ENCODE data around the gene SASH3. TPM values are rescaled to one million over a fixed set of nuclear protein-coding genes. Genes with fewer than 3 reads are reported as not detected.

Gene SASH3
- total RNA-seq = 117 TPM
- 100 to 1,000 TPM; 161 to 205 (median 193) TPM for polyA plus RNA-seq

GRCh38 chrX:129779747-129780146 lies at the start of gene SASH3:
SASH3 (plus strand) TSS chrX:129779949; CDS start chrX:129780098, 149 bp downstream.
- Histone ChIP-seq H3K27me3 (ENCODE audit: control insufficient read depth, insufficient read depth, low read length) (no peaks in the 10 kb centered on the region), H3K4me1 (ENCODE audit: control insufficient read depth, insufficient read depth, low read length, poor library complexity, severe bottlenecking) (peaks cover 89% of the 10 kb centered on the region), H3K36me3 (ENCODE audit: control insufficient read depth, insufficient read depth, low read length) (peaks cover 16% of the 10 kb centered on the region), H3K27ac (ENCODE audit: insufficient read depth, low read length, poor library complexity, severe bottlenecking) (peak within 1 kb of the TSS; percentile 89), H3K9me3 (ENCODE audit: control insufficient read depth in 2 of 2, low read length in 2 of 2) (no peaks in the 10 kb centered on the region), H3K4me3 (ENCODE audit: low read depth, low read length) (peak within 1 kb of the TSS; percentile 95)
- peak within 1 kb of the TSS; percentile 89 to 96 (median 93) for H3K4me3 Mint-ChIP-seq
- peak; percentile 60 to 88 (median 63) for DNase-seq
- peak within 1 kb of the TSS; percentile 92 to 99 (median 94) for H3K27ac Mint-ChIP-seq
- peak; percentile 29 to 45 for ATAC-seq (ENCODE audit: low read depth in 2 of 2)
- H3K36me3 Mint-ChIP-seq = peaks cover 25% of the 10 kb centered on the region
- H3K9me3 Mint-ChIP-seq = peaks cover 0 to 2% (median 0%) of the 10 kb centered on the region in 7 donors
- H3K4me1 Mint-ChIP-seq = peaks cover 0 to 90% (median 38%) of the 10 kb centered on the region in 4 donors
- H3K27me3 Mint-ChIP-seq = no peaks in the 10 kb centered on the region

GRCh38 chrX:129731228-129731627 lies 48.5 kb upstream of the SASH3 start:
- Histone ChIP-seq H3K4me3 (ENCODE audit: low read depth, low read length) (no peak overlapping the region), H3K4me1 (ENCODE audit: control insufficient read depth, insufficient read depth, low read length, poor library complexity, severe bottlenecking) (peaks cover 4% of the 10 kb centered on the region), H3K9me3 (ENCODE audit: control insufficient read depth in 2 of 2, low read length in 2 of 2) (no peaks in the 10 kb centered on the region), H3K27ac (ENCODE audit: insufficient read depth, low read length, poor library complexity, severe bottlenecking) (no peak overlapping the region), H3K36me3 (ENCODE audit: control insufficient read depth, insufficient read depth, low read length) (no peaks in the 10 kb centered on the region), H3K27me3 (ENCODE audit: control insufficient read depth, insufficient read depth, low read length) (no peaks in the 10 kb centered on the region)
- DNase-seq = no peak
- Mint-ChIP-seq H3K4me1 (peaks cover 7 to 33% (median 17%) of the 10 kb centered on the region in 4 donors), H3K27me3 (no peaks in the 10 kb centered on the region), H3K27ac (peak overlapping the region in 2 of 3 donors; percentile 55 to 94), H3K4me3 (peak overlapping the region in 2 of 4 donors; percentile 4 to 49), H3K36me3 (peaks cover 3% of the 10 kb centered on the region), H3K9me3 (peaks cover 0 to 1% (median 0%) of the 10 kb centered on the region in 7 donors)
- ATAC-seq (ENCODE audit: low read depth in 2 of 2) = peak in 1 of 2 donors; percentile 37

- H3K4me1 Mint-ChIP-seq = peaks cover 11 to 41% (median 20%) of the 10 kb centered on the region in 4 donors
- H3K4me3 ChIP-seq (ENCODE audit: low read depth, low read length) = no peak overlapping the region
- H3K4me1 ChIP-seq (ENCODE audit: control insufficient read depth, insufficient read depth, low read length, poor library complexity, severe bottlenecking) = peaks cover 16% of the 10 kb centered on the region
- H3K36me3 Mint-ChIP-seq = peaks cover 3% of the 10 kb centered on the region
- DNase-seq = no peak
- no peaks in the 10 kb centered on the region for H3K27me3 ChIP-seq (ENCODE audit: control insufficient read depth, insufficient read depth, low read length)
- H3K27me3 Mint-ChIP-seq = no peaks in the 10 kb centered on the region
- peaks cover 0 to 1% (median 0%) of the 10 kb centered on the region in 7 donors for H3K9me3 Mint-ChIP-seq
- H3K9me3 ChIP-seq (ENCODE audit: control insufficient read depth in 2 of 2, low read length in 2 of 2) = no peaks in the 10 kb centered on the region
- no peak for ATAC-seq (ENCODE audit: low read depth in 2 of 2)
- H3K27ac Mint-ChIP-seq = no peak overlapping the region
- no peak overlapping the region for H3K27ac ChIP-seq (ENCODE audit: insufficient read depth, low read length, poor library complexity, severe bottlenecking)
- no peak overlapping the region for H3K4me3 Mint-ChIP-seq
- H3K36me3 ChIP-seq (ENCODE audit: control insufficient read depth, insufficient read depth, low read length) = no peaks in the 10 kb centered on the region
These were observed 46.9 kb upstream of the SASH3 start for GRCh38 chrX:129732857-129733256.

- peaks cover 3% of the 10 kb centered on the region for H3K36me3 Mint-ChIP-seq
- H3K27ac Mint-ChIP-seq = no peak overlapping the region
- DNase-seq (no peak), ATAC-seq (ENCODE audit: low read depth in 2 of 2) (no peak)
- peaks cover 11 to 44% (median 20%) of the 10 kb centered on the region in 4 donors for H3K4me1 Mint-ChIP-seq
- H3K4me3 Mint-ChIP-seq = no peak overlapping the region
- Histone ChIP-seq H3K4me3 (ENCODE audit: low read depth, low read length) (no peak overlapping the region), H3K27me3 (ENCODE audit: control insufficient read depth, insufficient read depth, low read length) (no peaks in the 10 kb centered on the region), H3K4me1 (ENCODE audit: control insufficient read depth, insufficient read depth, low read length, poor library complexity, severe bottlenecking) (peaks cover 16% of the 10 kb centered on the region), H3K27ac (ENCODE audit: insufficient read depth, low read length, poor library complexity, severe bottlenecking) (no peak overlapping the region), H3K9me3 (ENCODE audit: control insufficient read depth in 2 of 2, low read length in 2 of 2) (no peaks in the 10 kb centered on the region), H3K36me3 (ENCODE audit: control insufficient read depth, insufficient read depth, low read length) (no peaks in the 10 kb centered on the region)
- no peaks in the 10 kb centered on the region for H3K27me3 Mint-ChIP-seq
- peaks cover 0 to 1% (median 0%) of the 10 kb centered on the region in 7 donors for H3K9me3 Mint-ChIP-seq
These were observed 46.4 kb upstream of the SASH3 start for GRCh38 chrX:129733335-129733734.

- peaks cover 16% of the 10 kb centered on the region for H3K4me1 ChIP-seq (ENCODE audit: control insufficient read depth, insufficient read depth, low read length, poor library complexity, severe bottlenecking)
- ATAC-seq (ENCODE audit: low read depth in 2 of 2) (peak in 1 of 2 donors; percentile 28), DNase-seq (no peak)
- H3K4me3 ChIP-seq (ENCODE audit: low read depth, low read length) = no peak overlapping the region
- no peaks in the 10 kb centered on the region for H3K27me3 ChIP-seq (ENCODE audit: control insufficient read depth, insufficient read depth, low read length)
- Mint-ChIP-seq H3K9me3 (peaks cover 0 to under 1% (median 0%) of the 10 kb centered on the region in 7 donors), H3K36me3 (peaks cover 3% of the 10 kb centered on the region), H3K27ac (peak overlapping the region in 2 of 3 donors; percentile 14 to 40), H3K4me3 (peak overlapping the region in 1 of 4 donors; percentile 20), H3K4me1 (peaks cover 7 to 28% (median 13%) of the 10 kb centered on the region in 4 donors), H3K27me3 (no peaks in the 10 kb centered on the region)
- no peaks in the 10 kb centered on the region for H3K9me3 ChIP-seq (ENCODE audit: control insufficient read depth in 2 of 2, low read length in 2 of 2)
- no peak overlapping the region for H3K27ac ChIP-seq (ENCODE audit: insufficient read depth, low read length, poor library complexity, severe bottlenecking)
- H3K36me3 ChIP-seq (ENCODE audit: control insufficient read depth, insufficient read depth, low read length) = no peaks in the 10 kb centered on the region
These were observed 43.3 kb upstream of the SASH3 start for GRCh38 chrX:129736491-129736890.

GRCh38 chrX:129737916-129738315 lies 41.8 kb upstream of the SASH3 start:
- Histone ChIP-seq H3K4me3 (ENCODE audit: low read depth, low read length) (no peak overlapping the region), H3K9me3 (ENCODE audit: control insufficient read depth in 2 of 2, low read length in 2 of 2) (no peaks in the 10 kb centered on the region), H3K27ac (ENCODE audit: insufficient read depth, low read length, poor library complexity, severe bottlenecking) (no peak overlapping the region), H3K4me1 (ENCODE audit: control insufficient read depth, insufficient read depth, low read length, poor library complexity, severe bottlenecking) (peaks cover 16% of the 10 kb centered on the region), H3K27me3 (ENCODE audit: control insufficient read depth, insufficient read depth, low read length) (no peaks in the 10 kb centered on the region), H3K36me3 (ENCODE audit: control insufficient read depth, insufficient read depth, low read length) (no peaks in the 10 kb centered on the region)
- ATAC-seq (ENCODE audit: low read depth in 2 of 2) = no peak
- H3K27me3 Mint-ChIP-seq = no peaks in the 10 kb centered on the region
- no peaks in the 10 kb centered on the region for H3K9me3 Mint-ChIP-seq
- H3K4me1 Mint-ChIP-seq = peaks cover 7 to 34% (median 13%) of the 10 kb centered on the region in 4 donors
- H3K36me3 Mint-ChIP-seq = peaks cover 3% of the 10 kb centered on the region
- H3K4me3 Mint-ChIP-seq = peak overlapping the region in 1 of 4 donors; percentile 78
- DNase-seq = no peak
- H3K27ac Mint-ChIP-seq = peak overlapping the region; percentile 49 to 74 (median 51)

- Mint-ChIP-seq H3K9me3 (no peaks in the 10 kb centered on the region), H3K4me1 (peaks cover 7 to 41% (median 17%) of the 10 kb centered on the region in 4 donors)
- no peaks in the 10 kb centered on the region for H3K27me3 ChIP-seq (ENCODE audit: control insufficient read depth, insufficient read depth, low read length)
These were observed 41.1 kb upstream of the SASH3 start, which contains the start of gene XPNPEP2 for GRCh38 chrX:129738466-129739308. XPNPEP2 (plus strand) TSS chrX:129738979; CDS start chrX:129739214, 235 bp downstream.

More at GRCh38 chrX:129738466-129739308, 41.1 kb upstream of the SASH3 start, which contains the start of gene XPNPEP2:
- no peaks in the 10 kb centered on the region for H3K9me3 ChIP-seq (ENCODE audit: control insufficient read depth in 2 of 2, low read length in 2 of 2)
- H3K36me3 Mint-ChIP-seq = peaks cover 3% of the 10 kb centered on the region
- no peaks in the 10 kb centered on the region for H3K27me3 Mint-ChIP-seq
- DNase-seq (no peak), ATAC-seq (ENCODE audit: low read depth in 2 of 2) (no peak)
- H3K4me1 ChIP-seq (ENCODE audit: control insufficient read depth, insufficient read depth, low read length, poor library complexity, severe bottlenecking) = peaks cover 16% of the 10 kb centered on the region
- no peak within 1 kb of the TSS for H3K4me3 ChIP-seq (ENCODE audit: low read depth, low read length)
- H3K27ac Mint-ChIP-seq = peak within 1 kb of the TSS; percentile 51 to 74 (median 58)
- no peaks in the 10 kb centered on the region for H3K36me3 ChIP-seq (ENCODE audit: control insufficient read depth, insufficient read depth, low read length)
- no peak within 1 kb of the TSS for H3K27ac ChIP-seq (ENCODE audit: insufficient read depth, low read length, poor library complexity, severe bottlenecking)
- peak within 1 kb of the TSS in 1 of 4 donors; percentile 78 for H3K4me3 Mint-ChIP-seq
